Spinal cord (tissue), 10 donors: ENCODE measurements around the gene PLPPR3. TPM values are rescaled to one million over a fixed set of nuclear protein-coding genes. Genes with fewer than 3 reads are reported as not detected.
A peak's percentile ranks its signal among the peaks of the same experiment; 100 is the strongest.

Experiments used
- DNase-seq, 6 donors: peaks; one replicate each; pipeline versions ENCODE4 v3.0.0 to v3.0.0-alpha.2; 2013 to 2015; ENCODE audit warnings: low spot score in 6 of 6, low read depth in 4 of 6
- H3K27ac ChIP-seq: one replicate; pipeline ENCODE4 v1.5.1; 2013; ENCODE audit warnings: low read depth, low read length, control low read depth
- H3K27me3 ChIP-seq: one replicate; pipeline ENCODE4 v1.6.1; 2013; ENCODE audit warnings: low read length; ENCODE audit not compliant: control insufficient read depth, insufficient read depth
- H3K36me3 ChIP-seq: one replicate; pipeline ENCODE4 v1.6.1; 2013; ENCODE audit warnings: low read length; ENCODE audit not compliant: control insufficient read depth, insufficient read depth
- H3K4me1 ChIP-seq: one replicate; pipeline ENCODE4 v1.6.1; 2013; ENCODE audit warnings: low read length; ENCODE audit not compliant: control insufficient read depth, insufficient read depth
- H3K4me3 ChIP-seq: one replicate; pipeline ENCODE4 v1.5.1; 2013; ENCODE audit warnings: low read depth, low read length, control low read depth
- H3K9me3 ChIP-seq: one replicate; pipeline ENCODE4 v1.6.1; 2013; ENCODE audit warnings: low read length; ENCODE audit not compliant: control insufficient read depth, insufficient read depth
- WGBS: methylation state at CpG from one replicate; pipeline ENCODE4 v1.1.5; 2013; ENCODE audit warnings: missing lambda C conversion rate; ENCODE audit not compliant: insufficient coverage; 5-methylcytosine and 5-hydroxymethylcytosine counted together
- polyA plus RNA-seq, 2 donors: library from polyadenylated mRNA; unstranded; fragments of 120-200 nt; gene quantifications; one replicate each; pipeline ENCODE4 v1.2.1, GENCODE V29; 2013; ENCODE audit not compliant: insufficient read length in 2 of 2
- total RNA-seq, 2 donors: library from RNA; depleted of rRNA in 1 of 2; stranded (reverse); fragments of 120-200 nt in 1 of 2; fragments of >200 nt in 1 of 2; gene quantifications; one replicate each; pipeline versions ENCODE4 v1.2.3 to v1.2.4, GENCODE V29; 2013 to 2014
- donor health status: healthy.

The PLPPR3 gene
- total and polyA plus RNA-seq, 4 donors, result 26.1 to 245 (median 115) TPM

DNA sequence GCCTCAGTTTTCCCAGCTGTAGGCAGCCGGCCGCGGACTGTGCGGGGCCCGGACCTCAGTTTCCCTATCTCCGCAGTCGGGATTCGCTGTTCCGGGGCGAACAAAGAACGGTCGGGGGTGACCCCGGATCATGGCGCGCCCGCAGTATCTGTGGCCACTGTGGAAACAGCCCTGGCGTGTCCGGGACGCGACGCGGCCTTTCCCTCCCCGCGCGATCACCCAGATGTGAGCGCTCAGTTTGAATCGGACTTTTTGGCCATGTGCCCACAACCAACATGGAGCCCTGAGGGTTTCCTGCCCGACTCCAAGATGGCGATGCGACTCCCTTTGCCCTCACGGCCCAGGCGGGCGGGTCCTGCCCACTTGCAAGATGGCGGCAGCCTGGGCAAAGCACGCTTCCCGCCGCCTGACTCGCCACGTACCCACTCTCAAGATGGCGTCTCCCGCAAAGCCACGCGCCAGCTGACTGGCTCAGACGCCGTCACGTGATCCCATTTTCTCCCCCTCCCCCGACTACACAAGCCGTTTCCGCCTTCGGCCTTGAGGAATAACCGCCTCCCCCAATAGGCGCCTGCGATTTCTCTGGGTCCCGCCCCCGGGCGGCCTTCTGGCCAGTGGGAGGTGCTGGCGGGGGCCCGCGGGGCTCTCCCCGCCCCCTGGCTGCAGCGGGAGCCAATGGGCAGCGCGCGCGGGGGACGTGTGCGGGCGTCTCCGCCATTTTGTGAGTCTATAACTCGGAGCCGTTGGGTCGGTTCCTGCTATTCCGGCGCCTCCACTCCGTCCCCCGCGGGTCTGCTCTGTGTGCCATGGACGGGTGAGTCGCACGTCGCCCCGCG lies 24.8 kb downstream of the PLPPR3 start, which contains the start of gene PTBP1:
Gene PTBP1 (plus strand): TSS at position 761 of the 836 bp plus-strand sequence. CDS start 46 bp downstream, at position 807.
- peak within 1 kb of the TSS; percentile 72 for H3K4me3 ChIP-seq
- H3K27ac ChIP-seq, result peak within 1 kb of the TSS; percentile 79
- no peaks in the 10 kb centered on the region for H3K9me3 ChIP-seq
- under 1% methylated on average over 83 of the region's 83 CpGs for WGBS
- H3K36me3 ChIP-seq, result peaks cover 39% of the 10 kb centered on the region
- H3K27me3 ChIP-seq, result no peaks in the 10 kb centered on the region
- H3K4me1 ChIP-seq, result peaks cover 64% of the 10 kb centered on the region
- peak; percentile 96 to 100 (median 100) for DNase-seq

DNA sequence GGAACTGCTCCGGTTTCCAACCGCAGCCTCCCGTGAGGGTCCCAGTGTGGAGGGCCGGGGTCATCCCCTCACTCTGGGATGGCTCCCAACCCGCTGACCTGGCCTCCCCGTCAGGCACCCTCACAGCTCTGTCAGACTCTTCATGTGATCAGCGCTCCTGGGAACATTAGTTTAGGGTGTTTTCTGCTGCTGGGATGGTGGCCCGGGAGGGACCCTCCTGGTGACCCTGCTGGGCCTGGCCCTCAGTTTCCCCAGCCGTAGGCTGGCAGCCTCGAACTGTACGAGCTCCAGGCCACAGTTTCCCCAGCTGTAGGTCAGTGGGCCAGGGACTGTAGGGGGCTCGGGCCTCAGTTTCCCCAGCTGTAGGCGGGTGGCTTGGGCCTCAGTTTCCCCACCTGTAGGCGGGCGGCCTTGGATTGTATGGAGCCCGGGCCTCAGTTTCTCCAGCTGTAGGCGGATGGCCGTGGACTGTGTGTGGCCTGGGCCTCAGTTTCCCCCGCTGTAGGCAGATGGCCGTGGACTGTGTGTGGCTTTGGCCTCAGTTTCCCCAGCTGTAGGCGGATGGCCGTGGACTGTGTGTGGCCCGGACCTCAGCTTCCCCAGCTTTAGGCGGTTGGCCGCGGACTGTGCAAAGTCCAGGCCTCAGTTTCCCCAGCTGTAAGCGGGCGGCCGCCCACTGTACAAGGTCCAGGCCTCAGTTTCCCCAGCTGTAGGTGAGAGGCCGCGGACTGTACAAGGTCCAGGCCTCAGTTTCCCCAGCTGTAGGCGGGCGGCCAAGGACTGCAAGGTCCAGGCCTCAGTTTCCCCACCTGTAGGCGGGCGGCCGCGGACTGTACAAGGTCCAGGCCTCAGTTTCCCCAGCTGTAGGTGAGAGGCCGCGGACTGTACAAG lies 25.8 kb downstream of the PLPPR3 start:
- peaks cover 62% of the 10 kb centered on the region for H3K4me1 ChIP-seq
- peaks cover 29% of the 10 kb centered on the region for H3K36me3 ChIP-seq
- no peaks in the 10 kb centered on the region for H3K27me3 ChIP-seq
- WGBS, result 84% methylated on average over 37 of the region's 39 CpGs
- peak overlapping the region; percentile 72 for H3K4me3 ChIP-seq
- peak in 1 of 6 donors; percentile 10 for DNase-seq
- H3K9me3 ChIP-seq, result no peaks in the 10 kb centered on the region
- peak overlapping the region; percentile 79 for H3K27ac ChIP-seq

DNA sequence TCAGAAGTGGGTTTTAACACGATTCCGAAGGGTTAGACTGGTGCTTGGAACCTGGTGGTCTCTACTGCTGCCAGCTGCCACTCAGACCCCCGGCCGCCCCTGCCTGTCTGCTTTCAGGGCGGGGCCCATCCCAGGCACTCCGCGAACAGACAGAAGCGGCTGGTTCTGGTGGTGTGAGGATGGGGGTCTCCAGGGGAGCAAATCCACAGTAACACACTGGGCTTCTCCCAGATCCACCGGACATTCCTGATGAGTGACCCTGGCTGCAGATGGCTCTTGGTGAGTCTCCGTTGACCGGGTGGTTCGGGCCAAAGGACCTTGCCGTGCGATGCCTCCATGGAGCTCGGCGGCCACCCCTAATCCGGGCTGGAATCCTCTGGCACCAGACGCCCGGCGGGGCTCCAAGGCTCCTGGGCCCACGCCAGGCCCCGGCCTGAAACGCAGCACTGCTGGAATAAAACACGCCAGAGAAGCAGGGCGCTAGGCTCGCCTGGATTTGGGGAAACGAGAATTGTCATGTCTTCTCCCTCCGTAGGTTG lies 26.6 kb downstream of the PLPPR3 start:
- peaks cover 55% of the 10 kb centered on the region for H3K4me1 ChIP-seq
- H3K27me3 ChIP-seq, result no peaks in the 10 kb centered on the region
- peaks cover 21% of the 10 kb centered on the region for H3K36me3 ChIP-seq
- no peaks in the 10 kb centered on the region for H3K9me3 ChIP-seq
- peak overlapping the region; percentile 52 for H3K27ac ChIP-seq
- peak in 1 of 6 donors; percentile 40 for DNase-seq
- 69% methylated on average over 25 of the region's 28 CpGs for WGBS
- no peak overlapping the region for H3K4me3 ChIP-seq

DNA sequence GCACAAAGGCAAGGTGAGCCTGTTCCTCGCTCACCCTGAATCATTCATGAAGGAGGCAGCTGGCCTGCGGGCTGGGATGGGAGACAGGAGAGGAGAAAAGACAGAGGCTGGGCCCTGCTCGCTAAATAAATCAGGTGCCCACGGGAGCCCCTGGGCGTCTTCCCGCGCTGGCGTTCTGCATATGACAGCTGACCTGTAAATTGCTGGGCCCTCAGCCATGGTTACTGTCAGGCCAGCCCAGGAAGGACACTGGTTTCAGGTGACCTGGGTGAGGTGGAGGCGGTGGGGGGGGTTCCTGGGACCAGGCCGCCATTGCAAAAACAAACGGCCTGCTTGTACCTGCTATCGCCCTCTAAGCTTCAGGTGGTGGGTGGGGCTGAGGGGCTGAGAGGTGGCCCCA lies 27.9 kb downstream of the PLPPR3 start:
- Histone ChIP-seq H3K4me1 (peaks cover 53% of the 10 kb centered on the region), H3K36me3 (peaks cover 8% of the 10 kb centered on the region), H3K27ac (no peak overlapping the region), H3K4me3 (no peak overlapping the region), H3K27me3 (no peaks in the 10 kb centered on the region), H3K9me3 (no peaks in the 10 kb centered on the region)
- peak in 1 of 6 donors; percentile 1 for DNase-seq
- 85% methylated on average over 12 of the region's 12 CpGs for WGBS

DNA sequence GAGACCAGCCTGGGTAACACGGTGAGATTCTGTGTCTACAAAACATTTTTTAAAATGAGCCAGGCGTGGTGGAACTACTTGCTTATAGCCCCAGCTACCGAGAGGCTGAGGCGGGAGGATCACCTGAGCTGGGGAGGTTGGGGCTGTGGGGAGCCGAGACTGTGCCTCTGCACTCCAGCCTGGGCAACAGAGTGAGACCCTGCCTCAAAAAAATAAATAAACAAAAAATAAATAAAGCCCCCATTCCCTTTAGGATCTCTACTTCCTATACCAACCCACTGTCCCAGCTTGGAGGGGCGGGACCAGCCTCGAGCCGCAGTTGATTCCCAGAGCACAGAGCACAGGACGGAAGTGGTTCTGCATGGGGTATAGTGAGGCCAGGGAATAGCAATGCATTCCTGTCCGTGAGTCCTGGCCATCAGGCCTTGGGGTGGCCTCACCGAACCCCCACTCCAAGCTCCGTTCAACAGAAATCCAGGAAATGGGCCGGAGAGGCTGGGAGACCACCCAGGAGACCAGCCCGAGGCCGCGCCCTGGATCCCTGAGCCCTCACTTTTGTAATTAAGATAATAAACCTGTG lies 29.4 kb downstream of the PLPPR3 start:
- no peak overlapping the region for H3K27ac ChIP-seq
- H3K9me3 ChIP-seq, result no peaks in the 10 kb centered on the region
- no peak overlapping the region for H3K4me3 ChIP-seq
- WGBS, result 78% methylated on average over 8 of the region's 16 CpGs
- no peak for DNase-seq
- no peaks in the 10 kb centered on the region for H3K36me3 ChIP-seq
- no peaks in the 10 kb centered on the region for H3K27me3 ChIP-seq
- peaks cover 59% of the 10 kb centered on the region for H3K4me1 ChIP-seq

DNA sequence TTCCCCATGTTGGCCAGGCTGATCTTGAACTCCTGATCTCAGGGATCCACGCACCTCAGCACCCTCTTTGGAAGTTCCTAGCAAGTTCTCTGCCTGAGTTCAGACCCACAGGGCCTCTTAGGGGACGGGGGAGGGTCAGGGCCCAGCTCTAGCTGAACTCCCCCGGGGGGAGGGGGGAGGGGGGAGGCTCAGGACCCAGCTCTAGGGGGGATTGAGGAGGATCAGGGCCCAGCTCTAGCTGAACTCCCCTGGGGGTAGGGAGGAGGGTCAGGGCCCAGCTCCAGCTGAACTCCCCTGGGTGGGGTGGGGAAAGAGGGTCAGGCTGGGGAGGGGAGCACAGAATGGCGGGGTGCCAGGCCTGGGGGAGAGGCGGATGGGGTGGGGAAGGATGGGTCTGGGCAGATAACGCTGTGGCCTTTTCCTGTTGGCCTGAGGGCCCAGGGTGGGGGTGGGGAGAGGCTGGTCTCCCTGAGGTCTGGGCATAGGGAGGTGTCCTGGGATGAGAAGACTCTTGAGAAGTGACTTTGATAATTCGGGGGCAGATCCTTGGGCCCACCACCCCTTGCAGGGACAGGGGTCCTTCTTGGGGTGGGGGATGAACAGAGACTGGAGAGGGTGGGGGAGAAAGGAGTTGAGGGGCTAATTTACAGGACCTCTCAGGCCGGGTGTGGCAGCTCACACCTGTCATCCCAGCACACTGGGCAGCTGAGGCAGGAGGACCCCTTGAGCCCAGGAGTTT lies 30.0 kb downstream of the PLPPR3 start:
- Histone ChIP-seq H3K27ac (no peak overlapping the region), H3K27me3 (no peaks in the 10 kb centered on the region), H3K4me3 (no peak overlapping the region), H3K9me3 (no peaks in the 10 kb centered on the region), H3K4me1 (peaks cover 59% of the 10 kb centered on the region), H3K36me3 (no peaks in the 10 kb centered on the region)
- WGBS, result 57% methylated on average over 6 of the region's 8 CpGs
- peak in 1 of 6 donors; percentile 1 for DNase-seq

DNA sequence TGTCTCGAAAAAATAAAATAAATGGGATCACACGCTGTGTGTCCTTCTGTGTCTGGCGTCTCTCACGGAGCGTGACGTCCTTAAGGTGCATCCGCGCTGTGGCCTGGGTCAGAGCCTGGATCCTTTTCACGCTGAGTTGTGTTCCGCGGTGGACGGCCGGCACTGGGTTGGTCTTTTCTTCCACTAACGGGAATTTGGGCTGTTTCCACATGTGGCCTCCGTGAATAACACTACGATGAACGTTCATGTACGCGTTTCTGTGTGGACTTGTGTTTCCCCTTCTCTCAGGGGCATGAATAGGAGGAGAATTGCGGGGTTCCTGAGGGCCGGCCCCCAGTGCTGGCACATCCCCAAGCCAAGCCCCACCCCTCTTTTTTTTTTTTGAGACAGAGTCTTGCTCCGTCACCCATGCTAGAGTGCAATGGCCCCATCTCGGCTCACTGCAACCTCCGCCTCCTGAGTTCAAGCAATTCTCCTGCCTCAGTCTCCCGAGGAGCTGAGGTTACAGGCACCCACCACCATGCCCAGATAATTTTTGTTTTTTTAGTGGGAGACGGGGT lies 30.7 kb downstream of the PLPPR3 start:
- no peak overlapping the region for H3K27ac ChIP-seq
- DNase-seq, result peak in 1 of 6 donors; percentile 1
- no peaks in the 10 kb centered on the region for H3K36me3 ChIP-seq
- no peaks in the 10 kb centered on the region for H3K9me3 ChIP-seq
- H3K27me3 ChIP-seq, result no peaks in the 10 kb centered on the region
- WGBS, result 57% methylated on average over 18 of the region's 26 CpGs
- no peak overlapping the region for H3K4me3 ChIP-seq
- peaks cover 54% of the 10 kb centered on the region for H3K4me1 ChIP-seq

DNA sequence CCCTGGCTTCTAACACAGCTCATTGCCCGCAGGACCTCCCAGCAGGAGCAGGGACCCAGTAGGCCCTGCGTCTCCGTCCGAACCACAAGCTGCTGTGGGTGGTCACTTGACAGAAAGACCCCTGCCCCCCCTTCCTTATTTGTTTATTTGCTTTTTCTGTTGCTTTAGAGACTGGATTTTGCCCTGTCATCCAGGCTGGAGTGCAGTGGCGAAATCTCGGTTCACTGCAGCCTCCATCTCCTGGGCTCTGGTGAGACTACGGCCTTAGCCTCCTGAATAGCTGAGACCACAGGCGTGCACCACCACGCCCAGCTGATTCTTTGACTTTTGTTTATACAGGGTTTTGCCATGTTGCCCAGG lies 32.1 kb downstream of the PLPPR3 start:
- Histone ChIP-seq H3K4me1 (peaks cover 40% of the 10 kb centered on the region), H3K4me3 (no peak overlapping the region), H3K27me3 (no peaks in the 10 kb centered on the region), H3K27ac (peak overlapping the region; percentile 73), H3K9me3 (no peaks in the 10 kb centered on the region), H3K36me3 (no peaks in the 10 kb centered on the region)
- DNase-seq, result peak in 1 of 6 donors; percentile 1
- WGBS, result 90% methylated on average over 6 of the region's 9 CpGs
